HEK293T (cell line): Measurements from ENCODE around the gene SLC35E4.

ENCODE experiments used
- ARNT ChIP-seq: fragments of 450-650 bp; IDR thresholded peaks from 2 replicates; pipeline ENCODE4 v1.6.1; 2017; ENCODE audit warnings: mild to moderate bottlenecking
- BHLHE40 ChIP-seq: fragments of 450-650 bp; IDR thresholded peaks from 2 replicates; pipeline ENCODE4 v1.6.1; 2016; ENCODE audit warnings: mild to moderate bottlenecking, moderate library complexity, borderline replicate concordance
- FOXA1 ChIP-seq: fragments of 450-650 bp; IDR thresholded peaks from 2 replicates; pipeline ENCODE4 v1.6.1; 2016; ENCODE audit warnings: mild to moderate bottlenecking
- FOXK2 ChIP-seq: fragments of 450-650 bp; IDR thresholded peaks from 2 replicates; pipeline ENCODE4 v1.6.1; 2016; ENCODE audit warnings: mild to moderate bottlenecking
- FOXM1 ChIP-seq: fragments of 450-650 bp; IDR thresholded peaks from 2 replicates; pipeline ENCODE4 v1.6.1; 2017; ENCODE audit warnings: mild to moderate bottlenecking, borderline replicate concordance
- L3MBTL2 ChIP-seq: fragments of 450-650 bp; conservative IDR thresholded peaks from 2 replicates; pipeline ENCODE4 v1.6.1; 2016; ENCODE audit warnings: mild to moderate bottlenecking
- LEF1 ChIP-seq: fragments of 450-650 bp; IDR thresholded peaks from 2 replicates; pipeline ENCODE4 v1.6.1; 2017; ENCODE audit warnings: mild to moderate bottlenecking, borderline replicate concordance
- SP1 ChIP-seq: fragments of 450-650 bp; IDR thresholded peaks from 2 replicates; pipeline ENCODE4 v1.6.1; 2017
- SUZ12 ChIP-seq: fragments of 450-650 bp; IDR thresholded peaks from 2 replicates; pipeline ENCODE4 v1.6.1; 2016; ENCODE audit warnings: mild to moderate bottlenecking
- TARDBP ChIP-seq: fragments of 450-650 bp; IDR thresholded peaks from 2 replicates; pipeline ENCODE4 v1.6.1; 2016

- TF ChIP-seq TARDBP (no peak), SUZ12 (no peak), BHLHE40 (no peak), FOXK2 (no peak), SP1 (no peak), FOXM1 (no peak), L3MBTL2 (no peak), FOXA1 (no peak), ARNT (no peak), LEF1 (no peak)
Observed at GRCh38 chr22:30649430-30650007, 13.9 kb downstream of the SLC35E4 start.
